HCT116 (cell line): ENCODE data around the gene PRELID1. TPM values are rescaled to one million over a fixed set of nuclear protein-coding genes. Genes with fewer than 3 reads are reported as not detected.

ENCODE experiments used
- ATAC-seq: fragments of 200-7000 bp; cut with Tn5 transposase; 2 replicates; pipeline ENCODE4 v1.9.1; 2020; ENCODE audit warnings: mild to moderate bottlenecking, moderate library complexity
- BruUV-seq: library from RNA; stranded (reverse); fragments of 400-500 nt; replicated peaks from 2 replicates; lab custom pipeline; 2021; lab: Mats Ljungman, UMichigan
- CTCF ChIA-PET: fragments of 300-600 bp; sonication (Branson Sonifier 250); formaldehyde crosslinking; loops from one replicate; lab custom pipeline; 2021; ENCODE audit warnings: antibody characterized with exemption; lab: Charles Lee
- POLR2A ChIA-PET: fragments of 300-600, 350-600 bp; sonication (Branson Sonifier 250); formaldehyde crosslinking; loops from one replicate; lab custom pipeline; 2021; ENCODE audit warnings: antibody characterized with exemption; lab: Charles Lee
- RAD21 ChIA-PET, 2 experiments: fragments of 300-600 bp; sonication (Branson Sonifier 250); formaldehyde crosslinking; loops; one replicate each; lab custom pipeline; 2023; ENCODE audit warnings: low total read pairs in 2 of 2; ENCODE audit not compliant: uncharacterized antibody in 2 of 2, unreplicated experiment in 2 of 2, low non-redundant PET in 1 of 2; lab: Charles Lee
- DNase-seq: peaks from one replicate; pipeline ENCODE4 v3.0.0-alpha.2; 2010; ENCODE audit warnings: low read depth, low spot score
- H2AFZ ChIP-seq: fragments of 200-600 bp; shearing (Covaris generic), sonication (generic); 2 replicates; pipeline ENCODE4 v1.6.1; 2017; ENCODE audit warnings: low read depth, mixed run types, mixed read lengths, antibody characterized with exemption, low read length; ENCODE audit not compliant: poor library complexity, severe bottlenecking
- H3K27ac ChIP-seq: 2 replicates; pipeline ENCODE4 v1.5.1; 2012; ENCODE audit warnings: low read depth, low read length
- H3K27me3 ChIP-seq: fragments of 200-600 bp; sonication (generic); 2 replicates; pipeline ENCODE4 v1.6.1; 2016; ENCODE audit warnings: mixed run types, low read length, mixed read lengths; ENCODE audit not compliant: insufficient read depth
- H3K36me3 ChIP-seq, 2 experiments: fragments of 200-500 bp in 1 of 2; fragments of 200-600 bp in 1 of 2; sonication (Bioruptor generic) in 1 of 2; sonication (generic) in 1 of 2; 2 replicates each; pipeline versions ENCODE4 v1.5.1 to v1.6.1; 2014 to 2016; ENCODE audit warnings: low read length in 2 of 2, inconsistent platforms in 1 of 2, mixed read lengths in 1 of 2, mixed run types in 1 of 2; ENCODE audit not compliant: insufficient read depth in 2 of 2, control insufficient read depth in 1 of 2
- H3K4me1 ChIP-seq, 2 experiments: fragments of 200-600 bp in 1 of 2; sonication (generic) in 1 of 2; 2 replicates each; pipeline versions ENCODE4 v1.5.1 to v1.6.1; 2012 to 2017; ENCODE audit warnings: low read length in 2 of 2, inconsistent platforms in 1 of 2, mild to moderate bottlenecking in 1 of 2, mixed read lengths in 1 of 2, mixed run types in 1 of 2, moderate library complexity in 1 of 2; ENCODE audit not compliant: insufficient read depth in 2 of 2, control insufficient read depth in 1 of 2
- H3K4me2 ChIP-seq: fragments of 200-600 bp; sonication (generic); 2 replicates; pipeline ENCODE4 v1.6.1; 2017; ENCODE audit warnings: mixed run types, low read length, mixed read lengths
- H3K4me3 ChIP-seq, 2 experiments: fragments of 200-600 bp in 1 of 2; sonication (generic) in 1 of 2; replicated peaks in 1 of 2; 2 replicates each; pipeline ENCODE4 v1.5.1; 2011 to 2016; ENCODE audit warnings: low read length in 2 of 2, control low read depth in 1 of 2, low read depth in 1 of 2, mild to moderate bottlenecking in 1 of 2, mixed read lengths in 1 of 2, mixed run types in 1 of 2
- H3K79me2 ChIP-seq: fragments of 200-600 bp; sonication (generic); 2 replicates; pipeline ENCODE4 v1.6.1; 2017; ENCODE audit warnings: mild to moderate bottlenecking, mixed run types, low read length, moderate library complexity, mixed read lengths; ENCODE audit not compliant: insufficient read depth
- H3K9ac ChIP-seq: fragments of 200-600 bp; sonication (generic); 2 replicates; pipeline ENCODE4 v1.6.1; 2016; ENCODE audit warnings: low read length, mixed read lengths
- H3K9me2 ChIP-seq: fragments of 200-600 bp; sonication (generic), shearing (Covaris generic); 2 replicates; pipeline ENCODE4 v1.6.1; 2017; ENCODE audit warnings: mixed run types, mild to moderate bottlenecking, moderate library complexity; ENCODE audit not compliant: insufficient read depth
- H3K9me3 ChIP-seq, 2 experiments: fragments of 200-500 bp in 1 of 2; fragments of 200-600 bp in 1 of 2; sonication (Bioruptor generic) in 1 of 2; sonication (generic) in 1 of 2; 2 replicates each; pipeline ENCODE4 v1.6.1; 2014 to 2017; ENCODE audit warnings: low read length in 2 of 2, mixed read lengths in 2 of 2, inconsistent platforms in 1 of 2, low read depth in 1 of 2, mild to moderate bottlenecking in 1 of 2, mixed run types in 1 of 2, moderate library complexity in 1 of 2; ENCODE audit not compliant: control insufficient read depth in 1 of 2, insufficient read depth in 1 of 2
- H4K20me1 ChIP-seq: fragments of 200-600 bp; sonication (generic), shearing (Covaris generic); 2 replicates; pipeline ENCODE4 v1.6.1; 2017; ENCODE audit warnings: mixed run types, mild to moderate bottlenecking, moderate library complexity; ENCODE audit not compliant: insufficient read depth
- EGR1 ChIP-seq: IDR thresholded peaks from 2 replicates; pipeline ENCODE4 v1.6.1; 2012; ENCODE audit warnings: low read depth
- EZH2 ChIP-seq: fragments of 200-600 bp; sonication (generic); IDR thresholded peaks from 2 replicates; pipeline ENCODE4 v1.6.1; 2017; ENCODE audit warnings: antibody characterized with exemption, mixed run types
- FOSL1 ChIP-seq: IDR thresholded peaks from 2 replicates; pipeline ENCODE4 v1.6.1; 2012; ENCODE audit warnings: low read depth
- JUND ChIP-seq: IDR thresholded peaks from 2 replicates; pipeline ENCODE4 v1.6.1; 2012
- MAX ChIP-seq: IDR thresholded peaks from 2 replicates; pipeline ENCODE4 v1.6.1; 2012
- POLR2AphosphoS5 ChIP-seq: IDR thresholded peaks from 2 replicates; pipeline ENCODE4 v1.6.1; 2011; ENCODE audit warnings: mild to moderate bottlenecking, low read depth, low read length, moderate library complexity
- RAD21 ChIP-seq: IDR thresholded peaks from 2 replicates; pipeline ENCODE4 v1.6.1; 2012; ENCODE audit warnings: low read depth, mild to moderate bottlenecking
- REST ChIP-seq: IDR thresholded peaks from 2 replicates; pipeline ENCODE4 v1.6.1; 2012; ENCODE audit warnings: low read depth
- SIN3A ChIP-seq: IDR thresholded peaks from 2 replicates; pipeline ENCODE4 v1.6.1; 2012; ENCODE audit warnings: low read depth
- SP1 ChIP-seq: IDR thresholded peaks from 2 replicates; pipeline ENCODE4 v1.6.1; 2012; ENCODE audit warnings: low read depth
- YY1 ChIP-seq: IDR thresholded peaks from 2 replicates; pipeline ENCODE4 v1.6.1; 2011; ENCODE audit warnings: low read length, low read depth, moderate library complexity, mild to moderate bottlenecking; ENCODE audit not compliant: insufficient replicate concordance; ENCODE audit errors: extremely low read depth
- ZFX ChIP-seq: fragments of 450-650 bp; IDR thresholded peaks from 2 replicates; pipeline ENCODE4 v1.6.1; 2017
- ZNF274 ChIP-seq: fragments of 200-500 bp; sonication (Bioruptor generic); IDR thresholded peaks from 2 replicates; pipeline ENCODE4 v1.6.1; 2014; ENCODE audit warnings: mild to moderate bottlenecking, low read depth, low read length, inconsistent platforms
- intact Hi-C: fragments of 100-400 bp; cut with micrococcal nuclease; formaldehyde crosslinking; loops from 2 replicates; pipeline ENCODE4 v1.10.0; 2022
- total RNA-seq: library from RNA; stranded (reverse); gene quantifications from one replicate; pipeline ENCODE4 v1.2.1, GENCODE V29; 2021; ENCODE audit not compliant: unreplicated experiment

Gene PRELID1
- total RNA-seq, 1 experiment from 2014 or later, result 223 TPM

- Histone ChIP-seq H3K4me3 (no peak overlapping the region), H2AFZ (no peak overlapping the region), H4K20me1 (no peaks in the 10 kb centered on the region), H3K9me2 (no peaks in the 10 kb centered on the region), H3K9me3 (no peaks in the 10 kb centered on the region), H3K27me3 (no peaks in the 10 kb centered on the region), H3K27ac (no peak overlapping the region), H3K4me2 (no peak overlapping the region), H3K9ac (no peak overlapping the region), H3K36me3 (peaks cover 22 to 27% of the 10 kb centered on the region in 2 experiments; a peak in 3 of 4 replicates), H3K79me2 (no peaks in the 10 kb centered on the region; the same call in 1 of the 2 replicates), H3K4me1 (no peaks in the 10 kb centered on the region)
- no TSS peak for BruUV-seq
- intact Hi-C loops, result no loop called here
- POLR2A ChIA-PET, result no interaction called here
- DNase-seq (no peak), ATAC-seq (no peak)
- CTCF ChIA-PET, result no interaction called here
- RAD21 ChIA-PET, result no interaction called here
- TF ChIP-seq FOSL1, result no peak
- no peak for TF ChIP-seq SP1
- no peak for TF ChIP-seq POLR2AphosphoS5
- no peak for TF ChIP-seq EZH2
- TF ChIP-seq JUND, result no peak
- no peak for TF ChIP-seq REST
- TF ChIP-seq ZNF274, result no peak
- TF ChIP-seq YY1, result no peak
- TF ChIP-seq RAD21, result no peak
- TF ChIP-seq ZFX, result no peak
- TF ChIP-seq EGR1, result no peak
- no peak for TF ChIP-seq SIN3A
- no peak for TF ChIP-seq MAX
These were observed 29.3 kb downstream of the PRELID1 start for GRCh38 chr5:177332896-177333260.
